ENCODE measurements around the gene MZF1.
"Not testable (repeated sequence)": the region's sequence is repeated elsewhere in the genome, so short reads cannot be mapped to it uniquely, and the experiment has no call there.

MZF1 gene

DNA sequence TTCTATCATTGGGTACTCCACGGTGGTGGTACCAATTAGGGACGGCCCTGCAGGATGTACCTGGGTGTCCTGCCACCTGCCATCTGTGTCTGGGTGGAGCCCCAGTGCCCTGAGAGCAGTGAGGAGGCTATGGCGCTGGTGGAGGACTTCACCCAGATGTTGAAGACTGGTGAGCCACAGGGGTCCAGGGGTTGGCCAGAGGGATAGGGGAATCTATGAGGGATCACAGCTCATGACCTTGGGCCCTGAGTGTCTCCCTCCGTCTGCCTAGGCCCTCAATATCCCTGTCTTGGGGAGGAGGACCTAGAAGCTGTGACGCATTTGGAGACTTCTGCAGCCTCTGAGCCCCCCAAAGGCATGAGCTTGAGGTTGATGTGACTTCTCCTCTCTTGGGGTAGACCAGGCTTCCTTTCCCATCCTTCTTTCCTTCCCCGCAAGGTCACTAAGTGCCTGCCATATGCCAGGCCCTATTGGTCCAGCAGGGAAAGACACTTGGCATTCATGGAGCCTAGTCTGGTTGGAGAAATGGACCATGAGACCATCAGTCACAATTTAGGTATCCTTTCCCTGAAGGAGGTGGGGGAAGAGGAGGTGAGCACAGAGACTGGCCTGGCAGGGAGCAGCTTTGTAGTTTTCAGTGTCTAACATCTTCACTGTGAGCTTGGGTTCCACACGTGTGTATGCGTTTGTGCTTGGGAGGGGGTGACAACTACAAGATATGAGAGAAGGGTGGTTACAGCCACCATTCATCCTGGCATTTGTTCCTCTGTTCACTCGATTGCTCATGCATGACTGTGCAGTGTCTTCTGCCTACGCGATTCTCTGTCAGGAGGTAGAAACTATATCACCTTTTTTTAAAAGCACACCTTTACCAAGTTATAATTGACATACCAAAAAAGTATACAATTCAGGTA, 5.1 kb upstream of the MZF1 start:
- Histone ChIP-seq H3K9me3 (no peaks in the 10 kb centered on the region), H3K4me3 (ENCODE audit: low read depth in 1 of 2, low read length in 1 of 2) (no peak overlapping the region), H3K27ac (no peak overlapping the region), H3K27me3 (no peaks in the 10 kb centered on the region), H3K36me3 (peaks cover 19% of the 10 kb centered on the region), H3K4me1 (ENCODE audit: control insufficient read depth in 1 of 2, insufficient read depth in 1 of 2, low read depth in 1 of 2, low read length in 1 of 2) (peaks cover 24 to 29% of the 10 kb centered on the region in 2 experiments)
- TF ChIP-seq, protein P1, sequence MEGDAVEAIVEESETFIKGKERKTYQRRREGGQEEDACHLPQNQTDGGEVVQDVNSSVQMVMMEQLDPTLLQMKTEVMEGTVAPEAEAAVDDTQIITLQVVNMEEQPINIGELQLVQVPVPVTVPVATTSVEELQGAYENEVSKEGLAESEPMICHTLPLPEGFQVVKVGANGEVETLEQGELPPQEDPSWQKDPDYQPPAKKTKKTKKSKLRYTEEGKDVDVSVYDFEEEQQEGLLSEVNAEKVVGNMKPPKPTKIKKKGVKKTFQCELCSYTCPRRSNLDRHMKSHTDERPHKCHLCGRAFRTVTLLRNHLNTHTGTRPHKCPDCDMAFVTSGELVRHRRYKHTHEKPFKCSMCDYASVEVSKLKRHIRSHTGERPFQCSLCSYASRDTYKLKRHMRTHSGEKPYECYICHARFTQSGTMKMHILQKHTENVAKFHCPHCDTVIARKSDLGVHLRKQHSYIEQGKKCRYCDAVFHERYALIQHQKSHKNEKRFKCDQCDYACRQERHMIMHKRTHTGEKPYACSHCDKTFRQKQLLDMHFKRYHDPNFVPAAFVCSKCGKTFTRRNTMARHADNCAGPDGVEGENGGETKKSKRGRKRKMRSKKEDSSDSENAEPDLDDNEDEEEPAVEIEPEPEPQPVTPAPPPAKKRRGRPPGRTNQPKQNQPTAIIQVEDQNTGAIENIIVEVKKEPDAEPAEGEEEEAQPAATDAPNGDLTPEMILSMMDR (IDR thresholded peaks at IDR 0.05) = no peak

DNA sequence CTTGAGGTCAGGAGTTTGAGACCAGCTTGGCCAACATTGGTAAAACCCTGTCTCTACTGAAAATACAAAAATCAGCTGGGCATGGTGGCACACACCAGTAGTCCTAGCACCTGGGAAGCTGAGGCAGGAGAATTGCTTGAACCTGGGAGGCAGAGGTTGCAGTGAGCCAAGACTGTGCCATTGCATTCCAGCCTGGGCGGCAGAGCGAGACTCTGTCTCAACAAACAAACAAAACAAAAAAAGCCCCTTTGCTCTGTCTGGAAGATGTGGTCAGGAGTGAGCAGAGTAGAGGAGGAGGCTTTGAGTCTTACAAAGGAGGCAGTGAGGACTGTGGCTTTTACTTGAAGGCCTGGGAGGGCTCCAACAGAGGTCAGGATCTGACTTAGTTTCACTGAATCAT, 4.4 kb upstream of the MZF1 start:
- not testable (repeated sequence) for H3K4me3 ChIP-seq (ENCODE audit: low read depth in 1 of 2, low read length in 1 of 2); H3K27ac ChIP-seq; H3K27me3 ChIP-seq; H3K9me3 ChIP-seq
- H3K4me1 ChIP-seq (ENCODE audit: control insufficient read depth in 1 of 2, insufficient read depth in 1 of 2, low read depth in 1 of 2, low read length in 1 of 2) = peaks cover 24 to 29% of the 10 kb centered on the region in 2 experiments
- H3K36me3 ChIP-seq = peaks cover 12% of the 10 kb centered on the region

DNA sequence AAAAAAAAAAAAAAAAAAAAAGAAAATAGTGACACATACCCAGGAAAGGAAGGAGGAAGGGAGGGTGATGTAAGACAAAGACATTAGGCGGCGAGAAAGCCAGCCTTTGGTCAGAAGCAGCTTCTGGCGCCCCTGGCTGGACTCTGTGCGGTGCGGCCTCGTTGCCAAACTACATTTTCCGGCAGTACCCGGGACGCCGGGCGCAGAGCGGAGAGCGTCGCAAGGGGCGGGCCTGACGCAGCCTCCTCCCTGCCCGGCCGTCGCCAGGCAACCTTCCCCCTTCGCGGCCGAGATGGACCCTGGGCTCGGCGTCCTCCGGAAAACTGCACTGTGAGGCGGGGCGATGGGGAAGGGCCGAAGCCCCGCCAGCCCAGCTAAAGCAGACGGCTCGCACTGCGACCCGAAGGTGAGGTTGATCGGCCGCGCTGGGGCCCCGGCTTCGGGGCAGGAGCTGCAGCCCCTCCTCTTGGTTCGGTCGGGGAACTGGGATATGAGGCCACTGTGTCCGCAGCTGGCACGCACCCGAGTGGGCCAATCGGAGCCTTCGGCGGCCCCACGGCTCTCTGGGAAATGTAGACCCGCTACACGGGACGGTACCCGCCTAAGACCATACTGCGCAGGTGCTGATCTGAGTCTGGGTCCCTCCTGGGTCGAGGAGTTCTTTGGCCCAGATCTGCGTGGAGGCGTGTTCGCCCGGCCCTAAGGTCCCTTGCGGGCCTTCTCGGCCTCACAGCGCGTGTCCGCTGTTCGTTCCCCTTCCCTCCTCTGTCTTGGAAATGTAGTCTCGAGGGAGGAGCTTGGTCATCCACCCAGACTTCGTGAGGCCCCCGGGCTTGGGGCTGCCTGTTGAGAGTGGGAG, 2.3 kb upstream of the MZF1 start:
- H3K36me3 ChIP-seq = no peaks in the 10 kb centered on the region
- TF ChIP-seq, protein P1 (IDR thresholded peaks at IDR 0.05) = peak; percentile 65
- no peaks in the 10 kb centered on the region for H3K27me3 ChIP-seq
- H3K9me3 ChIP-seq = no peaks in the 10 kb centered on the region
- H3K4me1 ChIP-seq (ENCODE audit: control insufficient read depth in 1 of 2, insufficient read depth in 1 of 2, low read depth in 1 of 2, low read length in 1 of 2) = peaks cover 43% of the 10 kb centered on the region in 2 experiments
- H3K27ac ChIP-seq = peak overlapping the region; percentile 98
- peak overlapping the region; percentile 80 to 95 for H3K4me3 ChIP-seq (ENCODE audit: low read depth in 1 of 2, low read length in 1 of 2)

DNA sequence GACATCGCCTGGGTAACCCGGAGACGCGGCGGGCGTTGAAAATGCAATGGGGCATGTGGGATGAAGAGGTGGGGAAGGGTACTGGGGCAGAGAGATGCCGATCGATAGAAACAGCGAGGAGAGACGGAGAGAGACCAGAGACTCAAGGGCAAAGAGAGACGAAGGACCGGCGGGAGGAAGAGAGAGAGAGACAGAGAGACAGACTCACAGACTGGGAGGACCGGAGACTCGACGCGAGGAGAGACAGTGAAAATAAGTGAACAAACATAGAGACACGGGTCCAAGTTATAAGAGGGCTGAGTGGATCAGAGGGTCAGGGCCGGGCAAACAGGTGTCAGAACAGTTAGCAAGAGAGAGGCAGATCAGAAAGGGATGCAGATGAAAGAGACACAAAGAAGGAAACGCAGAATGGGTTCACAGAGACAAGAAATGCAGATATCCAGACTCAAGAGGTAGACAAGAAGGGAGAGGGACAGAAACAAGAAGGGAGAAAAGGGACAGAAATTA, 576 bp upstream of the MZF1 start:
- H3K4me3 ChIP-seq (ENCODE audit: low read depth in 1 of 2, low read length in 1 of 2) = peak overlapping the region; percentile 80 to 90
- H3K27ac ChIP-seq = peak overlapping the region; percentile 98
- H3K36me3 ChIP-seq = peaks cover 13% of the 10 kb centered on the region
- H3K9me3 ChIP-seq = no peaks in the 10 kb centered on the region
- H3K27me3 ChIP-seq = no peaks in the 10 kb centered on the region
- TF ChIP-seq, protein P1 (IDR thresholded peaks at IDR 0.05) = no peak
- H3K4me1 ChIP-seq (ENCODE audit: control insufficient read depth in 1 of 2, insufficient read depth in 1 of 2, low read depth in 1 of 2, low read length in 1 of 2) = peaks cover 45 to 46% of the 10 kb centered on the region in 2 experiments

DNA sequence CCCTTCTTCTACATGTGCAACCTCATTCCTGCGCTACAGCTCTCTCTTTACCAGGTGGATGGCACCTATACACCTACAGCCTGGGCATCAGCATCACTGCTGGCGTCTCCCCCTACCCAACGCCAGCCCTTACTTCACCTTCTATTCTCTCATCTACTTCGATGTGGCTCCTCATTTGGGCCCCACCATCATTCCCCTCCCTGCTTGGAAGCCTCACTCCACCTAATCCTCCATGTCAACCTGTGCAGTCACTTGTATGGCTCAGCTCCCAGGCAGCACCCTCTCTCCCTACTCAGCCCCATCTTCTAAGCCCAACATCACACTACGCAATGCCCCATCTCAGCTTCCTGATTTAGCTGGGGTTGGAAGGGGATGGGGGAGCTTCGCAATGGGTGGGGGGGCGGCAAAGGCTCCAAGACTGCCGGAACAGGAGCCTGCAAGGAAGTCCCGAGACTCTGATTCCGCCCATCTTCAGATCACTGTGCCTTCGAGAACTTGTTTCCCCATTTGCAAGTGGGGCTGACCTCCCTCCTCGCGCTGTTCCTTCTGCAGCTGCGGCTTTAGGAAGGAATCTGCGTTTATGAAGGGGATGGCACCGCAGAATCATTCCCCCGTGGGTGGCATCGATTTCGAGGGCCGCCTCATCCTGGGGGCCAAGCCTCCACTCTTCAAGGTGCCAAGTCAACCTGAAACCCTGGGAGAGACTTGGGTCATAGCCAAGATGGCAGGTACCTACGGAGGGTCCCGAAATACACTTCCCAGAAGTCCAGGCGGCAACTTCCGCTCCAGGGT, 913 bp downstream of the MZF1 start:
- Histone ChIP-seq H3K4me3 (ENCODE audit: low read depth in 1 of 2, low read length in 1 of 2) (peak overlapping the region; percentile 80 to 90), H3K27me3 (no peaks in the 10 kb centered on the region), H3K9me3 (no peaks in the 10 kb centered on the region), H3K36me3 (peaks cover 17% of the 10 kb centered on the region), H3K27ac (peak overlapping the region; percentile 98), H3K4me1 (ENCODE audit: control insufficient read depth in 1 of 2, insufficient read depth in 1 of 2, low read depth in 1 of 2, low read length in 1 of 2) (peaks cover 45 to 46% of the 10 kb centered on the region in 2 experiments)
- TF ChIP-seq, protein P1 (IDR thresholded peaks at IDR 0.05) = no peak
